GM12891 (cell line): Measurements from ENCODE around the gene NFYA.

ENCODE experiments used
- DNase-seq: peaks from one replicate; pipeline ENCODE4 v3.0.0; 2011; ENCODE audit warnings: low spot score; ENCODE audit not compliant: insufficient read length
- FAIRE-seq: peaks from 2 replicates; lab custom pipeline; 2011; peaks lifted over from hg19 to GRCh38; lab: Jason Lieb, UNC
- PAX5 ChIP-seq: IDR thresholded peaks from 2 replicates; pipeline ENCODE4 v1.6.1; 2011; ENCODE audit warnings: low read length, moderate library complexity, mild to moderate bottlenecking; ENCODE audit not compliant: insufficient read depth, severe bottlenecking
- POLR2A ChIP-seq: IDR thresholded peaks from 2 replicates; pipeline ENCODE4 v1.6.1; 2011; ENCODE audit warnings: low read depth, low read length, control low read depth
- POLR2AphosphoS5 ChIP-seq: IDR thresholded peaks from 2 replicates; pipeline ENCODE4 v1.6.1; 2011; ENCODE audit warnings: low read depth, low read length, control low read depth
- POU2F2 ChIP-seq: IDR thresholded peaks from 2 replicates; pipeline ENCODE4 v1.6.1; 2011; ENCODE audit warnings: low read depth, mild to moderate bottlenecking, control low read depth, low read length, moderate library complexity
- SPI1 ChIP-seq: IDR thresholded peaks from 2 replicates; pipeline ENCODE4 v1.6.1; 2011; ENCODE audit warnings: low read depth, low read length, control low read depth
- TAF1 ChIP-seq: IDR thresholded peaks from 2 replicates; pipeline ENCODE4 v1.6.1; 2011; ENCODE audit warnings: low read depth, low read length, control low read depth

NFYA gene

DNA sequence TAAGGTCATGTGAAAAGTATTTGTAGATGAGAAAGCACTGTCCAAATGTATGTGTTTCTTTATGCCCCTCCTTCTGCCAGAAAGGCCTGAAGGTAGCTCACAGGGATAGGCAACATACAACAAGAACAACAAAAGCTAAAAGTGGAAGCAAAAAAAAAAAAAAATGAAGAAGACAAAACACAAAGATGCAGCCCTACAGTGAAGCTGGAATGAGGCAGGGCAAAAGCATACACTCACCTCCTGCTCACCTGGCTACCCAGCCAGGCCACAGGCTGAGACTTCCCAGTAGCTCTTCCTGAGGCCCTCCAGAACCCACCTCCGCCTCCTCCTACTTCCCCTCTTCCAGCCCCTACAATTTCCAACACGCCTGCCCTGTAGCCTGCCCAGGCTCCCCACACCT lies 36.2 kb upstream of the NFYA start:
- TF ChIP-seq PAX5 (no peak), POLR2AphosphoS5 (no peak), SPI1 (no peak)
- DNase-seq = no peak
- no peak for FAIRE-seq

DNA sequence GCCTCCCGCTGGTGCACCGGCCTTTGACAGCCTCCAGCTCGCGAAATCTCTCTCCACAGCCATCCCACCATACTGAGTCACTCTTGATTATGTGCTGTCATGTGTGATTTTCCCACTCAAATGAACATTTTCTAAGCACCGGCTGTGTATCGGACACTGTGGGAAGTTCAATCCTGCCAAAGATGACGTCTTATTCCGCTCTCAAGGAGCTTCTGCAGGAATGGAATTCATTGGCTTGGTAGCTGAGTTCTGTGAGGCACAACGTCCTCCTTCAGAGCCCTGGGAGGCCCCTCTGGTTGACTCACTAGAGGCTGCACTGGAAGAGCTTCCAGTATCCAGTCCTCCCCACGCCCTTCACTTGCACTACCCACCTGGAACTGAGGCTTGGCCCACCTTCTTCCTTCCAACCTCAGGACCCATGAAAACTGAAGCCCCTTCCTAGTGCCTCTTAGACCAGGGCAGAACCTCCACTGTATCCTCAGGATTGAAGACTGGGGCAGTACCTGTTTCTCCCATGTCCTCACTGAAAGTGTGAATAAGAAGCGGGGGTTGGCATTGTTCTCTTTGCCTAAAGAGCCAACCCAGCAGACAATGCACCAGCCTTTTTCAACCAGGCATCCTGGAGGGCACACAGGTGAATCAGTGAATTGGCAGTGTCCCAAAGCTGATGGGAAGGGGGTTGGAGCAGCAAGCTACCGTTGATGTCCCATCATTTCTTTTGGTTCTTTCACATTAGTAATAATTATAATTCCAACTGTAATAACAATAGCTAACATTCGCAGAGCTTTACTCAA lies 35.5 kb upstream of the NFYA start:
- FAIRE-seq (no peak), DNase-seq (no peak)
- no peak for TF ChIP-seq SPI1
- no peak for TF ChIP-seq PAX5
- TF ChIP-seq POU2F2 = no peak

DNA sequence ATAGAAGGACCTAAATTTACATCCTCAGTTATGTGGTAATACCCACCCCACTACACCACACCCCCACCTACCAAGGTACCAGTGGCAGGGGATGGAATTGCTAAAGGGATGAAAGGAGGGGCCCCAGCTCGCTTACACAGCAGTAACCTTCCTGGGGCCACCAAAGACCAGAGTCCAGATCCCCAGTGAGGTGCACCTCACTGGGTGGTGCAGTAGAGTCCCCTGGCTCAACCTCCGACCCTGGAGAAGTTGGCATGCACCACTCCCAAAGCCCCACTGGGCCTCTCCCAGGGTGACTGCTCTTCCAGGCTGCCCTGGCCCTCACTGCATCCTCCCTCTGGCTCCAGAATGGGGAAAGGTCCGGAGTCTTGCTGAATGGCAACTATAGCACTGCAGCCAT lies 34.6 kb upstream of the NFYA start:
- no peak for DNase-seq
- FAIRE-seq = no peak
- no peak for TF ChIP-seq SPI1
- no peak for TF ChIP-seq POLR2A
- no peak for TF ChIP-seq TAF1
- TF ChIP-seq POU2F2 = no peak
- no peak for TF ChIP-seq PAX5
- no peak for TF ChIP-seq POLR2AphosphoS5

DNA sequence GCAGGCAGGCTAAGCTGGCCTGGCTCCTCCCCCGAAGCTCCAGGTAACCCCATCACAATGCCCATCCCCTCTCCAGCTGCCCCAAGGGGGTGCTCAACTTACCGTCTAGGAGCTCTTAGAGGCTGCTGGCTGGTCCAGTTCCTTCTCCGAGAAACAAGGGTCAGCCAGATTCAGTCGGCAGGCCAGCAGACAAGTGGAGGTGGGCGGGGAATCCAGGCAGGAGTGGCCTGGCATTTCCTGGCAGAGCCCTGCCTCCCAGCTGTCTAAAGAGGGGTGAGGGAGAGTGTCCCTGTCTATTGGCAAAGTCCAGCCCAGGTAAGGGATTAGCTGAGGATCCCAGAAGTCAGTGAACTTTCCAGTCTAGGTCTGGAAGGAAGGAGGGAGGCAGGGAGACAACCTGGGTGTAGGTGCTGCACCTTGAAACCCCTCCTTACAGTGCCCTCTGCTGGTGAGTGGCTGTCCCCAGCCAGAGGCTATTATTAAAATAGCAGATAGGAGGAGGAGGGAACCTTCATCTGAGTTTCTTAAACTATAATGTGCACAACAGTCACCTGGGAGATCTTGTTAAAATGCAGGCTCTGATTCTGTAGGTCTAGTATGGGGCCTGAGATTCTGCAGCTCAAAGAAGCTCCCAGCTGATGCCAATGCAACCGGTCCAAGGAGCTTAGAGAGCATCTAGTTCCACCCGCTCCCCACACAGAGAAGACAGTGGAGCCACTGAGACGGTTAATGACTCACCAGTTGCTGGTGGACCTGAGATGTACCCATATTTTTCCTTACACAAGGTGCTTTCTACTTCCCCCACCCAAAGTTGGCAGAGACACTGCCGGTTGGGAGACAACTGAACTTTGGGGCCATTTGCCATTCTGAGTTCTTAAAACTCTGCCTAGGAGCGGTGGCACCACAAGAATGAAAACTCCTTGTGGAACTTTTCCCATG lies 33.4 kb upstream of the NFYA start, which contains the start of gene UNC5CL:
TSS of gene UNC5CL (minus strand) at position 162 of the 939 bp plus-strand sequence. CDS start 4,147 bp downstream, outside the sequence.
- TF ChIP-seq SPI1 = no peak
- no peak for TF ChIP-seq POU2F2
- no peak for TF ChIP-seq POLR2AphosphoS5
- no peak for TF ChIP-seq PAX5
- TF ChIP-seq POLR2A = no peak
- no peak for TF ChIP-seq TAF1
- peak; percentile 78 for FAIRE-seq
- peak; percentile 67 for DNase-seq

DNA sequence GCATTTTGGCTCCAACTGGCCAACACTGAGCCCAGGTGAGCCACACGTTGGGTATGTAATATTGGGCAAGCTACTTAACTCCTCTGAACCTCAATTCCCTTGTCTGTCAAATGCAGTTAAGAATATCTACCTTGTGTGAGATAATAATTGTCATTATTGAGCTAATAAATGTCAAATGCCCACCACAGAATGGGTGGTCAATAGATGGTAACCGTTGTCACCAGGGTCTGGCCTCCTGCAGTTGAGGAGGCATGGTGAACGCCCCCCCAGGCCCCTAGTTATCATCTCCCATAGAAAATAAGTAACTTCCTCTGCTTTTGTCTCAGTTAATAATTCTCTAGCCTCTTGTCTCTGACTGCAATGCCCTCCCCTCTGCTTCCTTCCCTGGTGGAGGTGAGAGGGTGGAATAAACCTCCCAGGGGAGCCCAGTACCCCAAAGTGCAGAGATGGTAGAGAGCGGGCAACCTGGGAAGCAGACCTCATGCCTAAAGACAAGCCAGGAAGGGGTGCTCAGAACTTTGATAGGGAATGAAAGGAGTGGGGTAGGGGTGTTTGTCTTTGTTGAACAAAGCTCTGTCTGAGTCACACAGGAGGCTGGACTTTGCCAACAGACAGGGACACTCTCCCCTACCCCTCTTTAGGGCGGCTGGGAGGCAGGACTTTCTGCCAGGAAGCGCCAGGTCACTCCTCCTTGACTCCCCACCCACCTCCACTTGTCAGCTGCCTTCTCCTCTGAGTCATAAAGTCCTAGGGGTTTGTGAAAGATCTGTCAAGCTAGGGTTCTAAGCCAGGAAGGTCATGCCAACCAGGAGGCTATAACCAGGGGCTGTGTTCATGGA lies 32.5 kb upstream of the NFYA start:
- DNase-seq (no peak), FAIRE-seq (no peak)
- TF ChIP-seq SPI1 (no peak), PAX5 (no peak), POLR2A (no peak), POU2F2 (no peak), POLR2AphosphoS5 (no peak), TAF1 (no peak)

DNA sequence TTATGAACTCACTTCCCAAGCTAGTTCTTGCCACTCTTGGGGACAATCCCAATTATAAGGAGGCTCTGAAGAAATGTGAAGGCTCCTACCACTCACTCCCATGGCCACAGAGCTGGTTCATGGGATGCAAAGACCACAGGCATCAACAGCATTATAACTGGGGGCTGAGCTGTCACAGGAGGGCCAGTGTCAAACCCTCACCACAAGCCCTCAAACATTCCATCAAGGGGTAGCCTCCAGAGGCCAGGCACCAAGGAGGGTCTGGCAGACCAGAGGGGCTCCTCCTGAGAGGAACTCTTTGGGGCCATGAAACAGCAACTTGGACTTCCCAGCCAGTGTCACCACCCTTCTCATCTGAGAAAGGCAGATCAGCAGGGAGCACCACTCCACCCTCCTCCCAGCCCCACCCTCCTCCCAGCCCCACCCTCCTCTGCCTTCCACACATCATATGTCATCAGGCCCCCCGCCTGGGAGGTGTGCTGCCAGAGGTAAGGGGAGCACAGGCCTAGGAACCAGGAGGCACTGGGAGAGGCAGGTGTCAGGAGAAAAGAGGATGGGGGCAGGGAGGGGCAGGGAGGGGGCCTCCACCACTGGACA lies 31.7 kb upstream of the NFYA start:
- no peak for DNase-seq
- TF ChIP-seq SPI1 = no peak
- no peak for TF ChIP-seq PAX5
- TF ChIP-seq POLR2A = no peak
- TF ChIP-seq POLR2AphosphoS5 = no peak
- no peak for TF ChIP-seq TAF1
- no peak for TF ChIP-seq POU2F2
- no peak for FAIRE-seq

DNA sequence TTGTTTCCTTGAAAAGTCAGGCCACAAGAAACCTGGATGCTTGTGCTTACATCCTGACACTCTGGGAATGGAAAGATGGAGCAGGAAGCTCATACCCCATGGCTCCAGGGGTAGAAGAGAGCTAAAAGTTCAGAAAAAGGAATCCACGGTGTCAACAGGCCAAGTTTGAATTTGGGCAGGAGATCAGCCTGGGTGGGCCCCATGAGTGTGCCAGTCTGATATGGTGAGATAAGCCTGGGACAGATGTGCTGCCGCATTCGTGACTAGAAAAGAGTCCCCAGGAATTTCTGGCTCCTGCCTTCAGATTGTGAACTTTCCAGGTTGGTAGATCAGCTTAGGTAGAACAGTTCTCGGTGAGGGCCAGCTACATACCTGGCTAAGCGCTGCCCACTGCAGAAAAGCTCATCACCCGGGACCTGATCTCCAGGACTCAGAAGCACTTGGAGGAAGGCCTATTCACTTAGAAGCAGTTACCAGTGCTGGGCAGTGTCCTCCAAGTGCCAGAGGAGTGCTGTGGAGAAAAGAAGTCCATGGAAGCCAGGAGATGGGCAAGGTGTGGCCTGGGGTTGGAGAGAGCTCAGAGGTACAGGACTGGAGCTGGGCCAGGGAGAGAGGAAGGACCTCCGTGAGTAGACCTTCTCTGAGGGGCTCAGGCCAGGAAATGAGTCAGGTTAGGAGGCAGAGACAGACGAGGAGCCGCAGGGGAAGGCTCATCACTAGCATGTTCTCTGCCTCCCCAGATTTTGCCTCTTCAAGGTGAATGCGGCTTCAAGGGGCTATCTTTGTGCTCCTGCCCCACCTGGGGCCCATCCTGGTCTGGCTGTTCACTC lies 30.3 kb upstream of the NFYA start, which contains the start of gene TSPO2:
TSS of gene TSPO2 (plus strand) at position 242 of the 830 bp plus-strand sequence. CDS start at position 761, 519 bp downstream.
- TF ChIP-seq POU2F2 = no peak
- TF ChIP-seq SPI1 = no peak
- TF ChIP-seq POLR2A = no peak
- no peak for TF ChIP-seq TAF1
- TF ChIP-seq POLR2AphosphoS5 = no peak
- no peak for DNase-seq
- no peak for FAIRE-seq

DNA sequence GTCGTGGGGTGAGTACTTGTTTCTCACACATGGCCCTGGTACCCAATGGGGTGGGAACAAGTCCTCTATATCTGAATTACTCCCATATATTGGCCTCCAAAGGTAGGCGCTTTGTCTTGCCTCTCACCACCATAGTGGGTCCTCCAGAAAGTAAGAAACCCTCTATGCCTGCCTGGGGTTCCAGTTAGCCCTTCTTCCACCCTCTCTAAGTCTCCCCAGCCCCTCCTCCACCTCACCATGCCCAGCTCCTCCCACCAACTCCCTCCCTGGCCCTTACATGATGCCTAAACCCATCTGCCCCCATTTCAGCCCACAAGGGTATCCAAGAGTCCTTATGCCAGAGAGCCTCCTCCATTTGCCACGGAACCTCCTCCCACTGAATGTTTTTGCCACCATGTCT lies 29.6 kb upstream of the NFYA start:
- TF ChIP-seq POLR2A (no peak), SPI1 (no peak), TAF1 (no peak), POU2F2 (no peak), PAX5 (no peak), POLR2AphosphoS5 (no peak)
- no peak for FAIRE-seq
- DNase-seq = no peak
